Stimulated activated effector memory CD8-positive, alpha-beta T cell treated with anti-CD3 and anti-CD28 coated beads, Interleukin-12 subunit alpha, Interleukin-12 subunit beta, amount 100 ng/mL, for 72 hours (primary cell): ENCODE data around the gene MAFG.

Experiments
- ATAC-seq: fragments of 150-1000 bp; cut with Tn5 transposase; 2 replicates; pipeline ENCODE4 v1.10.0; 2021
- DNase-seq, 2 donors: peaks; one replicate each; pipeline ENCODE4 v3.0.0; 2021 to 2022; ENCODE audit warnings: low spot score in 2 of 2
- H3K27ac Mint-ChIP-seq: one replicate; pipeline ENCODE4 v1.8.0; 2022; ENCODE audit warnings: mild to moderate bottlenecking, mixed read lengths
- H3K36me3 Mint-ChIP-seq: one replicate; pipeline ENCODE4 v1.8.0; 2022; ENCODE audit warnings: mild to moderate bottlenecking, mixed read lengths
- H3K4me1 Mint-ChIP-seq: one replicate; pipeline ENCODE4 v1.8.0; 2022; ENCODE audit warnings: mixed read lengths
- H3K4me3 Mint-ChIP-seq: one replicate; pipeline ENCODE4 v1.8.0; 2022; ENCODE audit warnings: mild to moderate bottlenecking, mixed read lengths
- H3K9me3 Mint-ChIP-seq: one replicate; pipeline ENCODE4 v1.8.0; 2022; ENCODE audit warnings: mixed read lengths

The MAFG gene

GRCh38 chr17:81903896-81904599 lies 23.5 kb downstream of the MAFG start:
- DNase-seq, result no peak
- no peaks in the 10 kb centered on the region for H3K9me3 Mint-ChIP-seq
- peaks cover 23% of the 10 kb centered on the region for H3K36me3 Mint-ChIP-seq
- no peak overlapping the region for H3K27ac Mint-ChIP-seq
- no peak for ATAC-seq
- no peak overlapping the region for H3K4me3 Mint-ChIP-seq
- peaks cover 10% of the 10 kb centered on the region for H3K4me1 Mint-ChIP-seq

DNA sequence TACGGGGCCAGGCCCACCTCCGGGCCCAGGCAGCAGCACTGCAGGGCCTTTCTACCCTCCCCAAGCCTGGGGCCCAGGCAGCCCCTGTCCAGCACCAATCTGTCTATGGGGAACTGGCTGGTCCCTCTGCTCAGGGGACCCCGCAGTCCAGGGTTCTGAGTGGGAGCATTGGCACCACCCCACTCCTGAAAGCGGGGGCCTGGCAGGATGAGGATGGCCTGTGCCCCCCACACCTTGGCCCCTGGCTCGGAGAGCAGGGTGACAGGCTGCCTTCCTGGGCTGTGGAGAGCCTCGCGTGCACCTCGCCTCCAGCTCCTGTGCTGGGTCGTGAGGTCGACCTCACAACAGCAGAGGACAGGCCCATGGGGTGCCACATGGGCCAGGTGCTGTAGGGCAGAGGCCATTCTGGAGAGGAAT lies 24.1 kb downstream of the MAFG start:
- ATAC-seq, result no peak
- peaks cover 29% of the 10 kb centered on the region for H3K36me3 Mint-ChIP-seq
- no peak overlapping the region for H3K27ac Mint-ChIP-seq
- no peaks in the 10 kb centered on the region for H3K9me3 Mint-ChIP-seq
- no peak overlapping the region for H3K4me3 Mint-ChIP-seq
- DNase-seq, result no peak
- H3K4me1 Mint-ChIP-seq, result peaks cover 10% of the 10 kb centered on the region

GRCh38 chr17:81902653-81903414 lies 24.7 kb downstream of the MAFG start:
- ATAC-seq, result peak; percentile 29
- Mint-ChIP-seq H3K4me3 (peak overlapping the region; percentile 23), H3K27ac (no peak overlapping the region), H3K36me3 (peaks cover 35% of the 10 kb centered on the region), H3K9me3 (no peaks in the 10 kb centered on the region), H3K4me1 (peaks cover 10% of the 10 kb centered on the region)
- DNase-seq, result no peak

GRCh38 chr17:81902023-81902652 lies 25.4 kb downstream of the MAFG start, which contains the start of gene NPB:
TSS of gene NPB (plus strand) at chr17:81902238. CDS start at chr17:81902278, 40 bp downstream.
- DNase-seq (no peak), ATAC-seq (peak; percentile 66)
- H3K4me1 Mint-ChIP-seq, result peaks cover 10% of the 10 kb centered on the region
- H3K4me3 Mint-ChIP-seq, result peak within 1 kb of the TSS; percentile 23
- H3K9me3 Mint-ChIP-seq, result no peaks in the 10 kb centered on the region
- peaks cover 42% of the 10 kb centered on the region for H3K36me3 Mint-ChIP-seq
- H3K27ac Mint-ChIP-seq, result peak within 1 kb of the TSS; percentile 34

GRCh38 chr17:81901167-81902022 lies 26.1 kb downstream of the MAFG start:
- DNase-seq (no peak), ATAC-seq (peak; percentile 27)
- peaks cover 10% of the 10 kb centered on the region for H3K4me1 Mint-ChIP-seq
- peaks cover 49% of the 10 kb centered on the region for H3K36me3 Mint-ChIP-seq
- H3K27ac Mint-ChIP-seq, result peak overlapping the region; percentile 34
- no peak overlapping the region for H3K4me3 Mint-ChIP-seq
- H3K9me3 Mint-ChIP-seq, result no peaks in the 10 kb centered on the region

DNA sequence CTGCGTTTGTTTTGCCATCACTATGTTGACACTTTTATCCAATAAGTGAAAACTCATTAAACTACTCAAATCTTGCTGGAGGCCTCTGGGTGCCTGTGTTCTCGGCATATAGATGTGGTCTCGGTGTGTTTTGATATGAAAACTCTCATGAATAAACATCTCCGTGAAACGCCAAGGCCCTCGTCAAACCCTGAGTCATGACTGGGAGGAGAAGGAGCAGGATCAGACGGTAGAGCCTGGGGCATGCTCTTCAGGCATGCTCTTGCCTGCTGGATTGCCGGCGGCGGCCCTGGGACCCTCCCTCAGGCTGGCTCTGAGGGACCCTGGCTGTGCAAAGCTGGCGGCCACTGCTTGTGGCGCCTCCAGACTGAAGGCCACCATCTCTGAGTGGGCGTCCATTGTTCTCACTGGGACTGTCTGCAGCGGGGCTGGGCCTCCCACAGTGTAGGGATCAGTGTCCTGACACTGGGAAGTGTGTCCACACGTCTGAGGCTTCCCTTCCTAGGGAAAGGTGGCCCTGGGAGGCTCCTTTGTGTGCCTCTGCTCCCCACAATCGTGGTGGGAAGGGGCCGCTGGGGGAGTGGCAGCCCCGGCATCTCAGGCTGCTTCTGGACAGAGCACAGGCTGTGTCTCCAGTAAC lies 27.2 kb downstream of the MAFG start:
- ATAC-seq (no peak), DNase-seq (no peak)
- Mint-ChIP-seq H3K27ac (no peak overlapping the region), H3K4me3 (no peak overlapping the region), H3K36me3 (peaks cover 60% of the 10 kb centered on the region), H3K4me1 (peaks cover 10% of the 10 kb centered on the region), H3K9me3 (no peaks in the 10 kb centered on the region)

- ATAC-seq, result no peak
- Mint-ChIP-seq H3K4me1 (peaks cover 10% of the 10 kb centered on the region), H3K9me3 (no peaks in the 10 kb centered on the region), H3K36me3 (peaks cover 67% of the 10 kb centered on the region), H3K4me3 (no peak overlapping the region), H3K27ac (no peak overlapping the region)
- DNase-seq, result no peak
Measured at GRCh38 chr17:81899514-81900166, 27.9 kb downstream of the MAFG start.

- Mint-ChIP-seq H3K36me3 (peaks cover 70% of the 10 kb centered on the region), H3K9me3 (no peaks in the 10 kb centered on the region), H3K27ac (no peak overlapping the region), H3K4me3 (no peak overlapping the region), H3K4me1 (peaks cover 10% of the 10 kb centered on the region)
- DNase-seq (no peak), ATAC-seq (no peak)
Measured at GRCh38 chr17:81898885-81899284, 28.6 kb downstream of the MAFG start.

GRCh38 chr17:81898029-81898866 lies 29.3 kb downstream of the MAFG start:
- Mint-ChIP-seq H3K4me3 (no peak overlapping the region), H3K9me3 (no peaks in the 10 kb centered on the region), H3K36me3 (peaks cover 72% of the 10 kb centered on the region), H3K4me1 (peaks cover 10% of the 10 kb centered on the region), H3K27ac (no peak overlapping the region)
- ATAC-seq (no peak), DNase-seq (no peak)

- Mint-ChIP-seq H3K9me3 (no peaks in the 10 kb centered on the region), H3K27ac (no peak overlapping the region), H3K36me3 (peaks cover 87% of the 10 kb centered on the region), H3K4me3 (no peak overlapping the region), H3K4me1 (peaks cover 4% of the 10 kb centered on the region)
- DNase-seq, result no peak
- ATAC-seq, result no peak
Measured at GRCh38 chr17:81895400-81895799, 32.1 kb downstream of the MAFG start.

- Mint-ChIP-seq H3K4me1 (peaks cover 25% of the 10 kb centered on the region), H3K36me3 (peaks cover 90% of the 10 kb centered on the region), H3K9me3 (no peaks in the 10 kb centered on the region), H3K27ac (peak overlapping the region; percentile 96), H3K4me3 (peak overlapping the region; percentile 82)
- peak; percentile 27 for ATAC-seq
- no peak for DNase-seq
Measured at GRCh38 chr17:81891303-81891552, 36.3 kb downstream of the MAFG start.

DNA sequence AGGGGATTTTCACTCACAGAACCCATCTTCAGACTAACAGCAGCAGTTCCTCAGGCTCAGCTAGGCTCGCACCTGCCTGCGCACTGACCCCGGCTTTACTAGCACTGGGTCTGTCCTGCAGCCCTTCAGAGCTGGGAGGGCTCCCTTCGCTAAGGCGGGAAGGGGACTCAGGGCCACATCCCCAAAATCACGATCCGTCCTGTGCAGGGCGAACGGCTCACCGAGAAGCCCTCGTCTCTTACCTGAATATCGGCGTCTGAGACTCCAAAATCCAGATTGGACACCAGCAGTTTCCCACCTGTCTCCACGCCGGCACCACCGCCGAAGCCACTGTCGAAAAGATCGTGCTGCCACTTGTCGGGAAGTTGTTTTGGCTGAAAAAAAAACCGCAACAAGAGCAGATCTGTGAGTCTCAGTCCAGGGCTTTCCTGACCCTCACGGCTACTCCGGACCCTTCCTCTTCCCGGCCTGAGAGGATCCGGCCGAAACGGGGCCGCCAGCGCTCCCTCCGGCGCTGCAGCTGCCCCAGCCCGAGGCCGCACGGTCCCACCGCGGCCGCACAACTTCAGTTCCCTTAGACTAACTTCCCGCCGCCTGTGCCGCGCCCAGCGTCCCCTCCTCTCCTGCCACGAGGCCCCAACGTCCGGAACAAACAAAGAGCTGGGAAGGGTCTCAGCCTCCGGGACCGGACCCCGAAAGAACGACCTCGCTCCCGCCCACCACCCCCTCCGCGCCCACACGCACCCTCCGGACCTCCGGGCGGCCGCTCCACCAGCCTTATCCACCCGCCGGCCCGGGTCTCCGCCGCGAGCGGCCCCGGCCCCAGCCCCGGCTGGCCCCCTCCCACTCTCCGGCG lies 36.9 kb downstream of the MAFG start:
- Mint-ChIP-seq H3K27ac (peak overlapping the region; percentile 96), H3K4me1 (peaks cover 29% of the 10 kb centered on the region), H3K36me3 (peaks cover 90% of the 10 kb centered on the region), H3K9me3 (no peaks in the 10 kb centered on the region), H3K4me3 (peak overlapping the region; percentile 82)
- no peak for DNase-seq
- ATAC-seq, result peak; percentile 3

GRCh38 chr17:81889602-81890001 lies 37.9 kb downstream of the MAFG start:
- Mint-ChIP-seq H3K36me3 (peaks cover 90% of the 10 kb centered on the region), H3K27ac (peak overlapping the region; percentile 79), H3K4me3 (peak overlapping the region; percentile 82), H3K9me3 (no peaks in the 10 kb centered on the region), H3K4me1 (peaks cover 33% of the 10 kb centered on the region)
- ATAC-seq (no peak), DNase-seq (no peak)
